ENCODE results near the gene RPL28. TPM values are rescaled to one million over a fixed set of nuclear protein-coding genes. Genes with fewer than 3 reads are reported as not detected.
A peak's percentile ranks its signal among the peaks of the same experiment; 100 is the strongest.

The RPL28 gene
- total and polyA plus RNA-seq, 7 experiments from 2014 or later = 740 to 3,799 (median 2,729) TPM

DNA sequence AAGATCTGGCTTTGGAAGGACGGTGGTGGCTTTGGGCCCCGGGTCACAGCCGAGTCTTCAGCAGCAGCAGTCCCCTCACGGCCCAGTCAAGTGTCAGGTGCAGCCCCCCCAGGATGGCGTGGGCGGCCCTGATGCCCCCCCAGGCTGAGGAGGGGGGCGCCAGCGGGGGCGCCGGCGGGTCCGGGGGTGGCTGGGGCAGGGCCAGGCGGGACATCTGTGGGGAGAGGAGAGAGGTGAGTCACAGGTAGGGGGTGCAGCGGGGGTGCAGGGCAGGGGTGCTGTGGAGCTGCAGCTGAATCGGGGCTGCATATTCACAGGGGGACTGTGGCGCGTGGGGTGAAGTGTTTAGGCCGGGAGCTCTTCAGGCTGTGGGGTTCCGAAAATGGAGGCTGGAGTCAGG lies 19.8 kb upstream of the RPL28 start:
- ChIA-PET CTCF (no interaction called here), POLR2A (no interaction called here)
- ATAC-seq (no peak), DNase-seq (no peak)
- H3K9me3 ChIP-seq (ENCODE audit: control insufficient read depth in 2 of 3, low read length in 3 of 3) = no peaks in the 10 kb centered on the region
- no peak overlapping the region for H3K27ac ChIP-seq (ENCODE audit: low read depth, low read length)
- no peaks in the 10 kb centered on the region for H3K4me1 ChIP-seq (ENCODE audit: control insufficient read depth in 2 of 2, insufficient read depth in 2 of 2, low read length in 2 of 2)
- H3K27me3 ChIP-seq (ENCODE audit: control insufficient read depth in 2 of 2, insufficient read depth in 2 of 2, low read length in 2 of 2) = peaks cover 3 to 8% of the 10 kb centered on the region in 2 donors
- peaks cover 0 to 4% (median 4%) of the 10 kb centered on the region in 5 donors for H3K36me3 Mint-ChIP-seq
- peaks cover 2 to 11% (median 7%) of the 10 kb centered on the region in 7 donors for H3K4me1 Mint-ChIP-seq
- no peak overlapping the region for H3K27ac Mint-ChIP-seq
- H3K9me3 Mint-ChIP-seq = peaks cover 0 to 3% (median 0%) of the 10 kb centered on the region in 11 donors
- H3K27me3 Mint-ChIP-seq = peaks cover 9 to 34% (median 15%) of the 10 kb centered on the region in 5 donors
- intact Hi-C loops (cut with micrococcal nuclease) = no loop called here
- no peaks in the 10 kb centered on the region for H3K36me3 ChIP-seq (ENCODE audit: control insufficient read depth in 2 of 3, insufficient read depth in 3 of 3, low read length in 3 of 3)
- no peak overlapping the region for H3K4me3 ChIP-seq (ENCODE audit: low read length)
- no peak overlapping the region for H3K4me3 Mint-ChIP-seq

DNA sequence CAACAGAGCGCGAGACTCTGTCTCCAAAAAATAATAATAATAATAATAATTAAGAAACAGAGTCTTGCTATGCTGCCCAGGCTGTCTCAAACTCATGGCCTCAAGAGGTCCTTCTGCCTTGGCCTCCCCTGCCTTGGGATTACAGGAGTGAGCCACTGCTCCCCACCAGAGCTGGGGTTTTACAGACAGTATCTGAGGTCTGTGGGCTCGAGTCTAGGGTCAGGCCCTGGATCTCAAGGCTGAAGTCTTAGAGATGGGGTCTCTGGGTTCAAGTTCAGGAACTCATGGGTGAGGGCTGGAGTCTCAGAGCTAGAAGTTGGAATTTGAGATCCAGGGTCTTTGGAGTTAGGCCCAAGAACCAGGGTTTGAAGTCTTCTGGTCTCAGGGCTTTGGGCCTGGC lies 18.9 kb upstream of the RPL28 start:
- DNase-seq = no peak
- Histone ChIP-seq H3K9me3 (ENCODE audit: control insufficient read depth in 2 of 3, low read length in 3 of 3) (no peaks in the 10 kb centered on the region), H3K27ac (ENCODE audit: low read depth, low read length) (no peak overlapping the region), H3K36me3 (ENCODE audit: control insufficient read depth in 2 of 3, insufficient read depth in 3 of 3, low read length in 3 of 3) (no peaks in the 10 kb centered on the region), H3K4me1 (ENCODE audit: control insufficient read depth in 2 of 2, insufficient read depth in 2 of 2, low read length in 2 of 2) (no peaks in the 10 kb centered on the region), H3K27me3 (ENCODE audit: control insufficient read depth in 2 of 2, insufficient read depth in 2 of 2, low read length in 2 of 2) (peaks cover 3 to 9% of the 10 kb centered on the region in 2 donors), H3K4me3 (ENCODE audit: low read length) (no peak overlapping the region)
- ChIA-PET POLR2A (no interaction called here), CTCF (no interaction called here)
- peak overlapping the region in 1 of 10 donors; percentile 58 for H3K4me3 Mint-ChIP-seq
- peaks cover 0 to 5% (median 0%) of the 10 kb centered on the region in 11 donors for H3K9me3 Mint-ChIP-seq
- intact Hi-C loops (cut with micrococcal nuclease) = no loop called here
- ATAC-seq = no peak
- H3K27ac Mint-ChIP-seq = no peak overlapping the region
- peaks cover 0 to 6% (median 4%) of the 10 kb centered on the region in 5 donors for H3K36me3 Mint-ChIP-seq
- peaks cover 16 to 42% (median 22%) of the 10 kb centered on the region in 5 donors for H3K27me3 Mint-ChIP-seq
- H3K4me1 Mint-ChIP-seq = peaks cover 2 to 12% (median 7%) of the 10 kb centered on the region in 7 donors

DNA sequence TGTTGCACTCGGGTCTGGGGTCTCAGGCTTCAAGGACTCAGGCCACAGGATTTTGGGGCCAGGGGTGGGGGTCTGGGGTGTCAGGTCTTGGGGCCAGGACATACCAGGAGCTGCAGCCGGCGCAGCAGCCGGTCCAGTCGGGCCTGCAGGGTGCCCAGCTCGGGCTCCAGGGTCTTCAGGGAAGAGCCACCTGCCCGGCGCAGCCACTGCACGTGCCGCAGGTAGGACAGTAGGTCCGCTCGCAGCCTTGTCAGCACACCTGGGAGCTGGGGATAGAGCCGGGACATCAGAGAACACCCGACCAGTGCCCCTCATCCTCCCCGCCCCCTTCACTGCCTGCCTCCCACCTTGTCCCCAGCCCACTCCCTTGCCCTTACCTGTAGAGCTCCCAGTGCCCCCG lies 17.6 kb upstream of the RPL28 start:
- Mint-ChIP-seq H3K4me1 (peaks cover 2 to 17% (median 8%) of the 10 kb centered on the region in 7 donors), H3K9me3 (peaks cover 0 to 5% (median 0%) of the 10 kb centered on the region in 11 donors), H3K4me3 (peak overlapping the region in 2 of 10 donors; percentile 5 to 58), H3K36me3 (peaks cover 0 to 6% (median 4%) of the 10 kb centered on the region in 5 donors), H3K27ac (no peak overlapping the region), H3K27me3 (peaks cover 22 to 48% (median 27%) of the 10 kb centered on the region in 5 donors)
- CTCF ChIA-PET = interaction anchor here (1.4 kb wide), 1 partner anchor 16 kb away, joined by 4 read pairs; the partner anchor contains the start of gene TMEM238
- ATAC-seq (no peak), DNase-seq (no peak)
- H3K27ac ChIP-seq (ENCODE audit: low read depth, low read length) = no peak overlapping the region
- intact Hi-C loops (cut with micrococcal nuclease) = no loop called here
- H3K27me3 ChIP-seq (ENCODE audit: control insufficient read depth in 2 of 2, insufficient read depth in 2 of 2, low read length in 2 of 2) = peaks cover 3 to 18% of the 10 kb centered on the region in 2 donors
- H3K9me3 ChIP-seq (ENCODE audit: control insufficient read depth in 2 of 3, low read length in 3 of 3) = no peaks in the 10 kb centered on the region
- POLR2A ChIA-PET = interaction anchor here (1.5 kb wide), 1 partner anchor 20 kb away, joined by 4 read pairs; no protein-coding TSS in a partner anchor
- H3K36me3 ChIP-seq (ENCODE audit: control insufficient read depth in 2 of 3, insufficient read depth in 3 of 3, low read length in 3 of 3) = no peaks in the 10 kb centered on the region
- no peaks in the 10 kb centered on the region for H3K4me1 ChIP-seq (ENCODE audit: control insufficient read depth in 2 of 2, insufficient read depth in 2 of 2, low read length in 2 of 2)
- H3K4me3 ChIP-seq (ENCODE audit: low read length) = no peak overlapping the region

DNA sequence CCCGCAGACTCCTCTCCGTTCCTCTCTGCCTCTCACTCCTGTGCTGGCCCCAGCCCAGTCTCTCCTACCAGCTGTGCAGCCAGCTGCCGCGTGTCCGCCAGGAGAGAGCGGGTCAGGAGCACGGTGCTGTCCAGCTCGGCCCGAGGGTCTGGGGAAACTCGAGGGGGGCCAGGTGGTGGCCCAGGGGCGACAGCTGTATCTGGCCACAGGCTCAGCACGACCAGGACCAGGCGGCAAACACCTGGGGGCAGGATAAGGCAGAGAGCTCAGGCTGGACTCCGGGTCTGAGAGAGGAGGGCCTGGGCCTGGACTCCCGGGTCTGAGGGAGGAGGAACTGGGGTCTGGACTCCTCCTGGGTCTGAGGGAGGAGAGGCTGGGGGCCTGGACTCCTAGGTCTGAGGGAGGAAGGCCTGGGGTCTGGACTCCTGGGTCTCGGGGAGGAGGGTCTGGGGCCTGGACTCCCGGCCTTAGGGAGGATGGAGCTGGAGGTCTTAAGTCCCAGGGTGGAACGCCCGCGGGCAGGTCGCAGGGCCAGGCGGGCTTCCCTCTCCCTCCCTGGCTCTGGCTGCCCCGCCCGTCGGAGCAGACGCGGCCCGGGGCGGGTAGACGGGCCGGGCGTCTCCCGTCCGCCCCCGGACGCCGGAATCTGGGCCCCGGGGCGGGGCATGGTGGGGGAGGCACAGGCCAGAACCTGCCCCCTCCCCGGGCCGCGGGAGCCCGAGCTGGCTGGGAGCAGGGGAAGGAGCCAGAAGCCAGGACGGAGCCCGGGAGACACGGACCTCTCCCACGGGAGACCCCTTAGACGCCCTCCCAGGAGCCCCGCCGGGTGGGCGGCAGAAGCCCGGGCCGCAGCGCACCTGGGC lies 16.8 kb upstream of the RPL28 start:
- Mint-ChIP-seq H3K27ac (no peak overlapping the region), H3K27me3 (peaks cover 27 to 54% (median 32%) of the 10 kb centered on the region in 5 donors), H3K36me3 (peaks cover 0 to 6% (median 4%) of the 10 kb centered on the region in 5 donors), H3K4me3 (peak overlapping the region in 3 of 10 donors; percentile 33 to 58 (median 41)), H3K4me1 (peaks cover 6 to 17% (median 12%) of the 10 kb centered on the region in 7 donors), H3K9me3 (peaks cover 0 to 5% (median 0%) of the 10 kb centered on the region in 11 donors)
- H3K4me3 ChIP-seq (ENCODE audit: low read length) = no peak overlapping the region
- H3K9me3 ChIP-seq (ENCODE audit: control insufficient read depth in 2 of 3, low read length in 3 of 3) = no peaks in the 10 kb centered on the region
- ATAC-seq (peak; percentile 34), DNase-seq (peak in 1 of 9 donors; percentile 63)
- ChIA-PET CTCF (interaction anchor here (1.4 kb wide), 1 partner anchor 16 kb away, joined by 4 read pairs; the partner anchor contains the start of gene TMEM238), POLR2A (interaction anchor here (1.0 to 1.5 kb wide), 2 partner anchors 19 to 30 kb away, joined by 4 read pairs; no protein-coding TSS in a partner anchor)
- no peaks in the 10 kb centered on the region for H3K4me1 ChIP-seq (ENCODE audit: control insufficient read depth in 2 of 2, insufficient read depth in 2 of 2, low read length in 2 of 2)
- peaks cover 3 to 23% of the 10 kb centered on the region in 2 donors for H3K27me3 ChIP-seq (ENCODE audit: control insufficient read depth in 2 of 2, insufficient read depth in 2 of 2, low read length in 2 of 2)
- intact Hi-C loops (cut with micrococcal nuclease) = no loop called here
- no peaks in the 10 kb centered on the region for H3K36me3 ChIP-seq (ENCODE audit: control insufficient read depth in 2 of 3, insufficient read depth in 3 of 3, low read length in 3 of 3)
- no peak overlapping the region for H3K27ac ChIP-seq (ENCODE audit: low read depth, low read length)

DNA sequence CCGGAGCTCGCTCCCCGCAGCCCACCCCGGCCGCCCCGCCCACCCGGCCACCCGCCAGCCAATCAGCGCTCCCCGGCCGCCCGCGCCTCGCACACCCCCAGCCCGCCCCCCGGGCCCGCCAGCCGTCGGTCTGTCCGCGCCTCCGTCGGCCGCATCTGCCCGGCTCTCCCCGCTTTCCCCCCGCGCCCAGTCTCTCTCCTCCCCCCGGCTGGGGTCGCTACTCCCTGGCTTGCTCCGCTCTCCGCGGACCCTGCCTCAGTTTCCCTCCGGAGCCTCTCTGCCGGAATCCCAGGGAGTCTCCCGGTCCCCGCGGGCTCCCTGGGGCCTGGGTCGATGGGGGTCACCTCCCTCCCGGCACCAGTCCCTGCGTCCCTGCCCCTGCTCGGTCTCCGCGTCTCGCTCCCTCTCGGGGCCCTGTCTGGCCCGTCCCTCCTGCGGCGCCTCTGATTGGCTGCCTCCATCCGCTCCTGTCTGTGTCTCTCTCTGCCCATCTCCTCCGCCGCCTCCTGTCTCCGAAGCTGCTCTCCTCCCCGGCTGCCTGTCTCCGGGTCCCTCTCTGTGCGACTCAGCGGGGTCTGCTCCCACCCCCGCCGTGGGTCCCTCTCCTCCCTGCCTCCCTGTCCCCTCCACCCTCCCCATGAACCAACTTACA lies 16.0 kb upstream of the RPL28 start:
- H3K4me3 ChIP-seq (ENCODE audit: low read length) = peak overlapping the region; percentile 30
- H3K4me1 Mint-ChIP-seq = peaks cover 6 to 17% (median 12%) of the 10 kb centered on the region in 7 donors
- no peak overlapping the region for H3K27ac ChIP-seq (ENCODE audit: low read depth, low read length)
- peaks cover 0 to 6% (median 4%) of the 10 kb centered on the region in 5 donors for H3K36me3 Mint-ChIP-seq
- peaks cover 28 to 57% (median 33%) of the 10 kb centered on the region in 5 donors for H3K27me3 Mint-ChIP-seq
- H3K27me3 ChIP-seq (ENCODE audit: control insufficient read depth in 2 of 2, insufficient read depth in 2 of 2, low read length in 2 of 2) = peaks cover 3 to 27% of the 10 kb centered on the region in 2 donors
- ChIA-PET CTCF (interaction anchor here (1.4 kb wide), 1 partner anchor 15 kb away, joined by 4 read pairs; the partner anchor contains the start of gene TMEM238), POLR2A (interaction anchor here (1.0 kb wide), 1 partner anchor 31 kb away, joined by 4 read pairs; no protein-coding TSS in a partner anchor)
- no peaks in the 10 kb centered on the region for H3K36me3 ChIP-seq (ENCODE audit: control insufficient read depth in 2 of 3, insufficient read depth in 3 of 3, low read length in 3 of 3)
- no peaks in the 10 kb centered on the region for H3K9me3 ChIP-seq (ENCODE audit: control insufficient read depth in 2 of 3, low read length in 3 of 3)
- H3K4me3 Mint-ChIP-seq = peak overlapping the region; percentile 75 to 90 (median 78)
- intact Hi-C loops (cut with micrococcal nuclease) = no loop called here
- ATAC-seq = peak; percentile 54
- peaks cover 0 to 5% (median 0%) of the 10 kb centered on the region in 11 donors for H3K9me3 Mint-ChIP-seq
- DNase-seq = peak in 4 of 9 donors; percentile 32 to 41 (median 36)
- no peak overlapping the region for H3K27ac Mint-ChIP-seq
- no peaks in the 10 kb centered on the region for H3K4me1 ChIP-seq (ENCODE audit: control insufficient read depth in 2 of 2, insufficient read depth in 2 of 2, low read length in 2 of 2)

DNA sequence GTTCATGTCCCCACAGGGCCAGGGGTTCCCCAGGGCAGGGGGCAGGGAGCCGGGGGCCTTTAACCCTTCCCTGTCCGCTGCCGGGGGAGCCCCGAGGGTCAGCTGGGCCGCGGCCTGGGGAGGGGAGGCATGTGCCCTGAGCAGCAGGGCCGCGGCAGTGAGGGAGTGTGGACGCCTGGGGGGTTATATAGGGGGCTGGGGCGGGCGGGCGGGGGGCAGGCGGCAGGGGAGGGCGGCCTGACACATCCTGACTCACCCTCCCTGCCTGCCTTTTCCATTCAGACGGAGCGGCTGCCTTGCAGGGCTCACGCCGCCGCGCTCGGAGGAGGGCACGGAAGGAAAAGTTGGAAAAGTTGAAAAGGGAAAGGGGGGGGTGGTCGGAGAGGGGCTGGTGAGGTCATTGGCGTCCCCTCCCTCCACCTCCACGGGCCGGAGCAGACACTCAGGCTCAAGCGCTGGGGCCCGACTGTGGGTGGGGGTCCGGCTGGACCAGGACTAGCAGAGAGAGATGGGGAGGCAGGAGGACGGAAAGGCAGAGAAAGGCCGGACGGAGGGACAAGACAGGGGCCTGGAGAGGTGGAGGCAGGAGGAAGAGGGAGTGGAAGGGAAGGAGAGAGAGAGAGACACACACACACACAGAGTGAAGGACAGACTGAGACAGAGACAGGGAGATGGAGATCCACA lies 15.3 kb upstream of the RPL28 start, which contains the start of gene IL11:
Gene IL11 (minus strand): TSS at position 159 of the 684 bp plus-strand sequence. CDS start 153 bp downstream, at position 6.
- H3K4me3 ChIP-seq (ENCODE audit: low read length) = peak within 1 kb of the TSS; percentile 30
- peaks cover 3 to 27% of the 10 kb centered on the region in 2 donors for H3K27me3 ChIP-seq (ENCODE audit: control insufficient read depth in 2 of 2, insufficient read depth in 2 of 2, low read length in 2 of 2)
- Mint-ChIP-seq H3K9me3 (peaks cover 0 to 5% (median 0%) of the 10 kb centered on the region in 11 donors), H3K4me3 (peak within 1 kb of the TSS; percentile 75 to 90 (median 78)), H3K27ac (no peak within 1 kb of the TSS), H3K4me1 (peaks cover 6 to 17% (median 12%) of the 10 kb centered on the region in 7 donors), H3K27me3 (peaks cover 30 to 57% (median 33%) of the 10 kb centered on the region in 5 donors), H3K36me3 (peaks cover 0 to 6% (median 4%) of the 10 kb centered on the region in 5 donors)
- ATAC-seq (no peak), DNase-seq (no peak)
- intact Hi-C loops (cut with micrococcal nuclease) = no loop called here
- no peaks in the 10 kb centered on the region for H3K36me3 ChIP-seq (ENCODE audit: control insufficient read depth in 2 of 3, insufficient read depth in 3 of 3, low read length in 3 of 3)
- ChIA-PET POLR2A (no interaction called here), CTCF (no interaction called here)
- no peak within 1 kb of the TSS for H3K27ac ChIP-seq (ENCODE audit: low read depth, low read length)
- H3K9me3 ChIP-seq (ENCODE audit: control insufficient read depth in 2 of 3, low read length in 3 of 3) = no peaks in the 10 kb centered on the region
- H3K4me1 ChIP-seq (ENCODE audit: control insufficient read depth in 2 of 2, insufficient read depth in 2 of 2, low read length in 2 of 2) = no peaks in the 10 kb centered on the region
